HG03575 (cell line): ENCODE data around the gene MFNG.

Experiments
- ATAC-seq: cut with Tn5 transposase; IDR thresholded peaks from one replicate; pipeline ENCODE4 v1.9.1; 2021; ENCODE audit not compliant: unreplicated experiment, insufficient number of reproducible peaks, low FRiP score; ENCODE audit errors: extremely low read depth

The MFNG gene

DNA sequence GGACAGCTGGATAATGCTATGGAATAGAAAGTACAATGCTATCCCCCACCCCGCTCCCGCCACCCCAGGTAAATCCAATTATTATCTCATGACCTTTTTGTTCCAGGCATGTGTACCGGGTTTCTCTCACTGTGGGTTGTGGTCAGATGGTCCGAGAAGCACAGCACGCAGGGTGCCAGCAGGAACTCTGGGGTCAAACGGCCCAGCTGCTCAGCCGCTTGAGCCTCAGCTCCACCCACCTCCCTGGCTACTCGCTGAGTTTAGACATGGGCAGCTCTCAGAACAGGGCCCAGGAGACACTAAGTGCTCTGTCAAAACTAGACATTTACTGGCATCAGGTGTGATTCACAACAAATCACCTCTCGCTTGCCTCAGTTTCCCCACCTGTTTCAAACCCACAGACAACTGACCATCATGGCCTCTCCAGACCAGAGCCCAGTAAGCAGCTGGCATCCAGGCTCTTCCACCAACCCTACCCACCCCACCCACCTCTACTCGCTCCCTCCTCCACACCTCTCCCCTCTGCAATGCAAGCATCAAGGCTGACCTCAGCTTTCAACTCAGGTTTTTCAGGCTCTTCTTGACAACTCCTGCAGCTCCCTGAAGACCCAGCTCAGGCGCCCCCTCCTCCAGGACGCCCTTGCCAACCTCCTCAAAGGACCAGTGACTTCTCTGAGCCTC lies 13.0 kb upstream of the MFNG start:
- no peak for ATAC-seq

DNA sequence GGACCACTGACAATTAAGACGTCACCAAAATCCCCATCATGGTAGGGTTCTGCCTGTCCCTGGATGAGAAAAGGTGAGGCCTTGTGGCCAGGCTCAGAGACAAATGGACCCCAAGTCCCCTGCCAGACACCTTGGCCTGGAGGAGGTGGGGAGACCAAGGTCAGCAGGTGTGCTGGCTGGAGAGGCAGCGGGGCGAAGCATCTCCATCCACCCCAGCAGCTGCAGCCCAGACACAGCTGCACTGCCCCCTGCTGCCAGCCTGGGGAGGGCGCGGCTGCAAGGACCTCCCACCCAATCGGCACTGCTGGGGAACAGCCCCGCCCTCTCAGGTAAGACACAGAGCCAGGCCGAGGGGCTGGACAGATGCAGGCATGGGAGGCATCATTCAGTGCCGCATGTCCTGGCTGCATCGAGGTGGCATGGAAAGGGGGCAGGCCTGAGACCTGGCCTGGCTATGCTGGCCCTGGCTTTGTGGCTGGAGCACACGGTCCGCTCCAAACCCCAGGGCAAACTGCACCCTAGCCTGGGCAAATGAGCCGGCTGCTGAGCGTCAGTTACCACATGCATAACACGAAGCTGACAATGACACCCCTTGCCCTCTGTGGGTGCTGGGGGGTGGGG lies 12.2 kb upstream of the MFNG start:
- no peak for ATAC-seq

DNA sequence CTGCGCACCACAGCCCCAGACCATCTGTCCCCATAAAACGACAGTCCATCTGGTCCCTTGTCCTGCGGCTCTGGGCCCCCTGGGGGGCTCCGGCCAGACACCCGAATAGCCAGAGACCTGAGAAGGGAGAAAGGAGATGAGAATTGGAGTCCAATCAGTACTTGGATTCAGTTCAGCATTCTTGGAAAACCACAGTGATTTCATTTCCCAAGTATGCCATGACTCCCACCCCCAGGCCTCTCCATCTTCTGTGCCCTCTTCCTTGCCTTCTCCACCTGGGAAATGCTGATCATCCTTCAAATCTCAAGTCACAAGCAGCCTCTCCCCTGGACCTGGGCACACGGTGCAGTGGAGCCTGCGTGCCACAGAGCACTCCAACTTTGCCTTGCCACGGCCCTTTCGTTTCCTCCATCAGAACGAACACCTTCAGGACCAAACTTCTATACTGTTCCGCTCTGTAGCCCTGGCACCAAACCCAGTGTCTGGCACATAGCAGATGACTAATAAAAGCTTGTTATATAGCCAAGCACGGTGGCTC lies 10.9 kb upstream of the MFNG start:
- ATAC-seq = no peak

DNA sequence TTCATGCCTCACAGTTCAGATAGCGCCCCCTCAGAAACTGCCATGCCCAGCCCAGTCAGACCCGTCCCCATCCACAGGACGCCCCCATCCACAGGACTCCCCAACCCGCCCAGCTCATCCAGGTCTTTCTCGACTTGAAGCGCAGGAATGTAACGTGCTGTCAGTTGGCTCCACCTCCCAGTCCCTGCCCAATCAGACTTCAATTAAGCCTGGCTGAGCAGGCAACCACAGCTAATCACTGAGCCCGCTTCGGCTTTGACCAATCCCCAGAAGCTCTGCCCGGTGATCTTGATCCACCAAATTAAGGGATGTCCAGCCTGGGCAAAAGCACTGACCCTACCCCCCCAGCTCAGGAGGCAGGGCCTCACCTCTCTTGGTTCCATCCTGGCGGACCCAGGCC lies 10.5 kb upstream of the MFNG start:
- ATAC-seq = no peak

DNA sequence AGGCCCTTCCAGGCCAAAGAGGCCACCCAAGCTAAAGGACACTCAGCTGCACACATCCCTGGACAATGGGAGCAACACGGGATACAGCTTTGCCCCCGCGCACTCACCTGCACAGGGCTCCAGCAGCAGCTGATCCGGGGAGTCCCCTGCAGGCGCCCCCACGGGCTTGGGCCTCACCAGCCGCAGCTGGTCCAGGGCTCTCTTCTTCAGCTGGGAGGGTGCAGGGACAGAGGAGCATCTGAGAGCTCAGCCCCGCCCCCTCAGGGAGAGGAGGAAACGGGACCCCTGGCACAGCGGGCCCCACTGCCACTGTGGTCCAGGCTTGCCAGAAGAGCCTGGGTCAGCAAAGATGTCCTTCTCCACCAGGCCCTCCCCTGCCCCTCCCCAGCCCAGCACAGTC lies 7.8 kb upstream of the MFNG start:
- no peak for ATAC-seq

DNA sequence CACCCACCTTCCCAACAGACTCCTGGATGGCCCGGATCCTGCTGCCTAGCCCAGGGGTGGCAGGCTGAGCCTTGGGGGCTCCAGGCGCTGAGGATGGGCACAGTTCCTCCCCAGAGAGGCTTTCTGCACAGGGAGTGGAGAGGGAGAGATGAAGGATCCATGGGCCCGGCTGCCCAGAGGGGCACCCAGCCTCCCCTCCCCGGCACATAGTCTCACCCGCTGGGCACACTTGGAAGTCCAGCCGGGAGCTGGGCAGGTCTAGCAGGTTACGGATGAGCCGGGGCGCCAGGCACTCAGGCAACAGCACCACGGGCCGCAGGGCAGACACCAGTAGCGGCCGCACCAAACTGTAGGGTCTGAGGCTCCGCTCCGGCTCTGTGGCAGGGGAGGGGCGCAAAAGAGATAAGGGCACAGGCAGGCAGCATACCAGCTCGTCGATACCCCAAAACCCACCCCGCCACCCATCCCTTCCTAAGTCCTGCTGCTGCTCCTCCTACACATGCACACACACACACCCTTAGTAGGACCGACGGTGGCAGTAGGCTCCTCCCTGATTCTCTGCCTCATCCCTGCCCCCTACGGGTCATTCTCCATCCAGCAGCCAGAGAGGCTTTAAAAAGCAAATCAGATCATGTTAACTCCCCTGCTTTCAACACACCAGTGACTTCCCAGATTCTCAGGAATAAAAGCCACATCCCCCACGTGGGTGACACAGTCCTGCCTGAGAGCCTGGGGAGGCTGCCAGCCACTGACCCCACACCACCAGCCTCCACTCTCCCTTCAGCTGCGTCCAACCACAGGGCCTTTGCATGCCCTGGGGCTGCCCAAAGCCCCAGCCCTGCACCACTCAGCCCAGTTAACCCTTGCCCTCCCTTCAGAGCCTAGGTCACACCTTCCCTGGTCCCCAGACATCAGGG lies 6.5 kb upstream of the MFNG start:
- no peak for ATAC-seq

DNA sequence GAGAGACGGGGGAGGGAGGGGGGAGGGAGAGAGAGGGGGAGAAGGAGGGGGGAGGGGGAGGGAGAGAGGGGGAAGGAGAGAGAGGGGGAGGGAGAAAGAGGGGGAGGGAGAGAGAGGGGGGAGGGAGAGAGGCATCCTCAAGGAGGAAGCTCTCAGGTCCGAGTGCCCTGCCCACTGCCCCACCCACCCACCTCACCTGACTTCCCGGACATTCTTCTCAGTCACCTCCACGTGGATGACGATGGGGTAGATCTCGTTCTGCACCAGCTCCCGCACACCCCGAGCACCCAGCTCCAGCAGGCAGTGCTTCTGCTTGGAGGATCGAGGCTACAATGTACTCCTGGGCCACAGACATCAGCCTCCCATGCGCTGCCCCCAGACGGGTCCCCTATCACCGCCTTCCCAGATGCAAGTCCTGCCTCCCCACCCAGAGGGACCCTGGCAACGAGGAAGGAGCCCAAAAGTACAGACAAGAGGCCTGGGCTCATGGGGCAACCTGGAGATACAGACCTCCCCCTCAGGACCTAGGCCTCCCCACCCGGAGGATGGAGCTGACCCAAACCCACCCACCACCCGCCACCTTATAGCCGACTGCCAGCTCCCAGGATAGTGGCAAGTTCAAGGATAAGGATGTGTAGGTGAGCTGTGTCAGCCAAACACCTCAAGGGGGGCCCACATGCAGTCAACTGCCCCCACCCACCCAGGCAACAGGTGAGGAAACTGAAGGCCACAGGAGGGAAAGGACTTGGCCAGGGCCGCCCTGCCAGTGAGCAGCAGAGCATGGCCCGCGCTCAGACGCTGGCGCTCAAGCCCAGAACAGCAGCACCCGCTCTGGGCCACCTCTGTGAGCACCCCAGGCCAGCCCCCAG lies 5.6 kb upstream of the MFNG start:
- no peak for ATAC-seq

DNA sequence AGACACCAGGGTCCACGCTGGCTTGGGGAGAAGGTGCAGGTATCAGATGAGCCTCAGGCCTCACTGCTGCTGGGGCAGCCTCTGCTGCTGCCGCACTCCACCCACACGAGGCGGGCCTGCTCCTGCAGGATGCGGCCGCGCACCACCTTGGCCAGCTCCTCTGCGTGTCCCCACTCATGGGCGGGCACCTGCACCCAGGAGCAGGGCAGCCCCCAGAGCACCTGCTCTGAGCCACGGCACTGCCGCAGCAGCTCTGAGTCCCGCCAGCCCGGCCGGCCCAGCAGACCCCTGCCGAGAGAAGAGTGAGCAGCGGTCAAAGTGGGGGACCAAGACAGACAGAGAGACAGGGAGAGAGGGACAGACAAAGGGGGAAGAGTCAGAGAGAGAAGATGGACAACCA lies 4.9 kb upstream of the MFNG start:
- no peak for ATAC-seq

DNA sequence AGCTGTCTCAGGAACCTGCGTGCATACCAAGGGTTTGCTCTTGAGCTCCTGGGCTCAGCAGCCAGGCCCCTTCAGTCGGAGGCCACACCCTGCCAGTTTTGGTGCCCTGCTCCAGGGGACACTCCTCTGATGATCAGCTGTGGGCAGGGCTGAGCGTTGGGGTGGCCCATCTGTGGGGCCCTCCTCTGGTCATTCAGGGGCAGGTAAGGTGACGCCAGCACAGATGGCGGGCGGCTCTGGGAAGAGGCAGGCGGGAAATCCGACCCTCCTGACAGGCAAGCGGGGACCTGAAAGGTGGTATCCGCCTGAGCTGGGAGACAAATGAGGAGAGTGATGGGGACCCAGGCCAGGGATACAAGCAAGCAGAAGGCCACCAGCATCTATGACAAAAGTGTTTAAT lies 3.8 kb upstream of the MFNG start:
- ATAC-seq = no peak

DNA sequence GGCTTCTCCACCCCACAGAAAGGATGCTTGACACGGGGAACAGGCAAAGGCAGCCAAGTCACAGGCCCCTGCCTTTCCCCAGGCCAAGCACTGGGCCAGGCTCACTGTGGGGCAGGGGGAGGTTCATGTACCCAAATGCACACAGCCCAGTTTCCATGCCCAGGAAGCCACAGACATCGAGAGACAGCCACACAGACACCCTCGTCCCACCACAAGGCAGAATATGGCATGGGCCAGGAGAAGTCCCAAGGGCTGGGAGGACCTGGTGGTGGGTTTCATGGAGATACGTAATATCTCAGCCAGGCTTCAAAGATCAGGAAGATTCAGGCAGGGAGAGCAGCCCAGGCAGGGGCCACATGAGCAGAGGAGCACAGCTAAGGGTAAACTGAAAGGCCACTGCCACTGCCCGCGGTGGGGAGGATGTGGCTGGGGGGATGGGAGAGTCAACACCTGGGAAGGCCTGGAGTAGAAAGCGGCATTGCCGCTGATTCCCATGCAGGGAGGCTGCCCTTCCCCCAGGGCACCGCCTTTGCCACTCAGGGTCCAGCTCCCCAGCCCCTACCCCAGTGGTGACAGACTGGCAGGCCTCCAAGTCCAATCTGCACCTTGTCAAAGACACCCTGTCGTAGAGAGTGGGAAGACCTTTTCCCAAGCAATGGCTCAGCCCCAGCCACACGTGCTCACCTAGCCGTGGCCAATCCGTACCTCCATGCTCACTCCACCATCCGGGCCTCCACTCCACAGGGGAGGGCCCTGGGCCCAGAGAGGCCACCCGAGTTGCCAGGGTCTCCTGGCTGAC lies 2.4 kb upstream of the MFNG start:
- ATAC-seq = no peak

DNA sequence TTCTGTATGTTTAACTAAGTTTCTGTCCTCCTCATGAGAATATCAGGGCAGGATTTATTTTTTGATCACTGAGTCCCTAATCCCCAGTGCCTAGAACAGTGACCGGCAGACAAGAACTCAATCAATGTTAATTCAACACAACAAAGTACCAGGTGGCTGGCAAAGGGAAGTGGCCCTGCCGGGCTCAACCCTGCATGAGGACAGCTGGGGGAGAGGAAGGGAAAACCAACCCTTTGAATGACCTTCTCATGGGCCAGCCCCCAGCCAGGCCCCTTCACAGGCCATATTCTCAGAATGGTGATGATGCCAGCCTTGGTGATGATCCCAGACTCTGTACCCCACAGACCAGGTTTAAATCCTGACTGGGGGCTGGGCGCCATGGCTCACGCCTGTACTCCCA lies 1.4 kb upstream of the MFNG start:
- no peak for ATAC-seq

DNA sequence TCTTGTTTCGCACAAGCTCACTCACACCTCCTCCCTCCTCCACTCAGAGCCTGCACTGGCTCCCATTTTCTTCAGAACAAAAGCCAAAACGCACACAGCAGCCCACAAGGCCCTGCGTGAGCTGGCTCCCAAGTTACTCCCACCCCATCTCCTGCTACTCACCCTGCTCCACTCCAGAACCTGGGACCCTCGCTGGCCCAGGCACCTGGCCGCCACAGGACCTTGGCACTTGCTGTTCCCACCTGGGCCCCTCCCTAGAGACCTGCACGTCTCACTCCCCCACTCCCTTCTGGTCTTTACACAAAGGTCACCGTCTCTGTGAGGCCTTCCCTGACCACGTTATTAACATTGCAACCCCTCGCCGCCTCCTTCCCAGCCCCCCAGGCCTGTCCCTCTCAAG lies 945 bp upstream of the MFNG start:
- ATAC-seq = no peak

DNA sequence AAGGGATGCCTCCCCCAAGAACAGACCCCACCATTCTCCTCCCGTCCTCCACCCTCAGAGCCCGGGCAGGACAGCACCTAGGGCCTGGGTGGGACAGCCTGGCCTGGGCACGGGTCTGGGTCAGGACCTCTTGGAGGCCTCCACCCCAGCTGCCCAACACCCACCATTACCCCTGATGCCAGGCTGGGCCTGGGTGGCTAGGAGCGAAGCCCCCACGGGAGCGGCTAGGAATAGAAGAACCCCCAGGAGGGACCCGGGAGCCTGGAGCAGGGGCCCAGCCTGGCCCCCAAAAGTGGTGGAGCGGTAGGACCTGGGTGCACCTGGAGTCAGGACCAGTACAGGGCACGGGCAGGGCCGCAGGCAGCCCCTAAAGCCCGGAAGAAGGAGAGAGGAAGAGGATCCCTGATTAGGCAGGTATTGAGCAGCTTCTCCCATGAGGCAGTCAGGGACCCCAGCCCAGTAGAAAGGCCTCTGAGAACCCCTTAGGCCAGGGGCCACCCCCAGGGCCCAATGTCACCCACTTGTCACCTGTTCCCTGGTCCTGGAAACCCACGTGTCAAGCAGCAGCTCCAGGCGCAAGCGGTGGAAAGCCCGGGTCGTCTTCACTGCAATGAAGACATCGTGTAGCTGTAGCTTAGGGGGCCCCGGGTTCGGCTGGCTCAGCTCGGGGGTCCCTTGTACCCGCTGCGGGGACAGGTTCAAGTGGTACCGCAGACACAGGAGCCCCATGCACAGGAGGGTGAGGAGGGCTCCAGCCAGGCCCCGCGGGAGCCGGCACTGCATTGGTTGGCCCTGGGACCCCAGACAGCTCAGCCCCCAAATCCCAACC lies 575 bp downstream of the MFNG start:
- no peak for ATAC-seq

DNA sequence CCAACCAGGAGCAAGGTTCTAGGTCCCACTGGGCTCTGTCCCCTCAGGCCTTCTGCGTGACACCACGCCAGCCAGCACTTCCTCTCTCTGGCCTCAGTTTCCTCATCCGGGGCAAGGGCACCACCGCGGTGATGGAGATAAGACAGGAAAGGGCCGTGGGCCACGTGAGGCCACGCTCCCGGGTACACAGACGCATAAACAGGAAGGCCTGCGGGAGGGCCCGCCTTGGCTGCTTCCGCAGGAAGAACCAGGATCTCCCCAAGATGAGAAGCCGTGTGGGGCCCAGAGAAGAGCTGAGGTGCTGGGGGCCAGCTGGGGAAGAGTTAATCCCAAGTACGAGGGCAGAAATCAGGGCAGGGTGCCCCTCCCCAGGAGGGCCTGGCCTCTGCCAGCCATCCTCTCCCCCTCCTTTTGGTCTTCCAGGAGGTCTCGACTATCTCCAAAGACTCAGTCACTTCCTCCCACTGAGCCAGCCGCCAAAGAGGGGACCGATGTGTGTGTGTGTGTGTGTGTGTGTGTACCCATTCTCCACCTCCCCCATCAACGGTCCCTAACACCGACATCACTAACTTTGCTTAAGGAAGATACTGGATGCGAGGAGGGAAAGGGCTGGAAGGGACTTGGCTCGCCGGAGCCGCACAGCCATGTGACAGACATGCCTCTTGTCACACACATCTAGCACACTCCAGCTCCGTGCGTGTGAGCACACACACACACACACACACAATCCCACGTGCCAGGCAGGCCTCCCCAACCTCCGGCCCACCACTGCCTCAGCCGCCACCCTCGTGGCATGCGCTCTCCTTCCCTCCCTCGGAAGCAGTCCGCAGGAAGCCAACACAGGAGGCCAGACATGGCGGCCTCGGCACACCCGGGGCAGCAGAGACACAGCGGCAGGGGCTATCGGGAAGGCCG lies 1.4 kb downstream of the MFNG start:
- no peak for ATAC-seq

DNA sequence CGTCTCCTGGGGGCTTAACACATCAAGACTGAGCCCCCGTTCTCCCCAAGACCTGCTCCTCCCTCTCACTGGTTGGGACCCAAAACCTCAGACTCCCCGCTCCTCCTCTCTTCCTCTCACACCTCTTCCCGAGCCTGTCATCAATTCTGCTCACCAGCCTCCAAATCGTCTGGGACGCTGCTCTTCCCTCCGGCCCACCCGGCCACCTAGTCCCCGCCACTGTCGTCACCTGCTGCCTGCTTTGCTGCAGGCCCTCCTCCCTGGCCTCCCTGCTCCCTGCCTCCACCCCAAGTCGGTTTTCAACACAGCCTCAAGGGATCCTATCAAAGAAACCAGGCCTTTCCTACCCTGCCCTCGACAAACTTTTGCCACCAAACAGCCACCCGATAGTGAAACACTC lies 3.1 kb downstream of the MFNG start:
- ATAC-seq = no peak

DNA sequence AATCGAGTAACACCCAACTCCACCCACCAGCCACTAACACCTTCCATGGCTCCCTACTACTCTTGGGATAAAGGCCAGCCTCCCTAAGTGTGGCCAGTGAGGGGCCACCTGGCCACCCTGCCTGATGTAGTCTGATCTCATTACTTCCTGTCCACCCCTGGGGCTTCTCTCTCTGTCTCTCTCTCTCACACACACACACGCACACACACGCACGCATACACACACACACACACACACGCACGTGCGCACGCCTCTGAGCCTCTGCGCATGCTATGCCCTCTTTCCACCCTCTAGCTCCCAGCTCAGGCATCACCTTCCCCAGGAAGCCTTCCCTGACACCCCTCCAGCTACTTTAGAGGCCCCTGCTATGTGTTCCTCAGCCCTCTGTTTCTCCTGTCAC lies 3.9 kb downstream of the MFNG start:
- no peak for ATAC-seq
